Fibroblast of lung (primary cell): ENCODE data around the gene AKAP8. TPM values are rescaled to one million over a fixed set of nuclear protein-coding genes. Genes with fewer than 3 reads are reported as not detected.

Experiments used
- DNase-seq, 2 donors: peaks; one replicate each; pipeline versions ENCODE4 v3.0.0 to v3.0.0-alpha.2; 2010; ENCODE audit warnings: low read depth in 2 of 2
- H2AFZ ChIP-seq: 2 replicates; pipeline ENCODE4 v1.5.1; 2012; ENCODE audit warnings: low read length, control low read depth, inconsistent platforms
- H3K27ac ChIP-seq: 2 replicates; pipeline ENCODE4 v1.5.1; 2011; ENCODE audit warnings: low read length, control low read depth; ENCODE audit not compliant: insufficient read depth
- H3K27me3 ChIP-seq: 2 replicates; pipeline ENCODE4 v1.5.1; 2011; ENCODE audit warnings: mild to moderate bottlenecking, low read length; ENCODE audit not compliant: control insufficient read depth, insufficient read depth
- H3K36me3 ChIP-seq: 2 replicates; pipeline ENCODE4 v1.5.1; 2011; ENCODE audit warnings: low read length; ENCODE audit not compliant: control insufficient read depth, insufficient read depth
- H3K4me1 ChIP-seq: 2 replicates; pipeline ENCODE4 v1.5.1; 2011; ENCODE audit warnings: low read length; ENCODE audit not compliant: control insufficient read depth, insufficient read depth; ENCODE audit errors: extremely low read depth
- H3K4me2 ChIP-seq: 2 replicates; pipeline ENCODE4 v1.5.1; 2011; ENCODE audit warnings: low read length, control low read depth; ENCODE audit not compliant: insufficient read depth; ENCODE audit errors: extremely low read depth
- H3K4me3 ChIP-seq, 4 experiments: fragments of 200-600 bp in 1 of 4; sonication (generic) in 1 of 4; replicated peaks in 1 of 4; 2 replicates each; pipeline ENCODE4 v1.5.1; 2011 to 2016; ENCODE audit warnings: low read length in 4 of 4, low read depth in 3 of 4, mild to moderate bottlenecking in 3 of 4, control low read depth in 2 of 4, inconsistent platforms in 1 of 4, mixed read lengths in 1 of 4; ENCODE audit not compliant: insufficient read depth in 1 of 4; ENCODE audit errors: control extremely low read depth in 1 of 4
- H3K79me2 ChIP-seq: 2 replicates; pipeline ENCODE4 v1.5.1; 2012; ENCODE audit warnings: mild to moderate bottlenecking, low read length, inconsistent platforms; ENCODE audit not compliant: control insufficient read depth, insufficient read depth
- H3K9ac ChIP-seq: 2 replicates; pipeline ENCODE4 v1.5.1; 2011; ENCODE audit warnings: mild to moderate bottlenecking, low read length, control low read depth; ENCODE audit not compliant: insufficient read depth
- H3K9me3 ChIP-seq: 2 replicates; pipeline ENCODE4 v1.5.1; 2012; ENCODE audit warnings: low read depth, low read length; ENCODE audit not compliant: control insufficient read depth, insufficient read depth
- H4K20me1 ChIP-seq: 2 replicates; pipeline ENCODE4 v1.5.1; 2011; ENCODE audit warnings: low read length; ENCODE audit not compliant: control insufficient read depth, insufficient read depth; ENCODE audit errors: extremely low read depth
- CTCF ChIP-seq, 2 donors: IDR thresholded peaks in 1 of 2; conservative IDR thresholded peaks in 1 of 2; 1 replicate in 1 of 2; 2 replicates in 1 of 2; pipeline ENCODE4 v1.5.1; 2011 to 2012; ENCODE audit warnings: low read length in 2 of 2, control low read depth in 1 of 2, inconsistent platforms in 1 of 2, low read depth in 1 of 2, mild to moderate bottlenecking in 1 of 2
- EZH2 ChIP-seq: IDR thresholded peaks from 2 replicates; pipeline ENCODE4 v1.5.1; 2012; ENCODE audit warnings: low read length, control low read depth, mild to moderate bottlenecking; ENCODE audit errors: missing control alignments
- polyA plus RNA-seq, 2 donors: library from polyadenylated mRNA; depleted of rRNA in 1 of 2; stranded (reverse) in 1 of 2; unstranded in 1 of 2; fragments of >200 nt; gene quantifications; 2 replicates each; pipeline ENCODE4 v1.2.1, GENCODE V29; 2011 to 2012; ENCODE audit warnings: missing spikeins in 1 of 2
- total RNA-seq: library from RNA; depleted of rRNA; stranded (reverse); fragments of >200 nt; gene quantifications from 2 replicates; pipeline ENCODE4 v1.2.1, GENCODE V29; 2014

AKAP8 gene
- total and polyA plus RNA-seq, 2 donors (not counting 1 experiment from before 2014, with no cell fraction given) = 9.9 to 13.0 TPM

GRCh38 chr19:15399234-15399515, 19.6 kb upstream of the AKAP8 start:
- no peak overlapping the region for H3K4me3 ChIP-seq
- no peaks in the 10 kb centered on the region for H4K20me1 ChIP-seq

GRCh38 chr19:15398501-15399233, 19.1 kb upstream of the AKAP8 start:
- Histone ChIP-seq H3K36me3 (peaks cover 48% of the 10 kb centered on the region), H3K9me3 (no peaks in the 10 kb centered on the region), H3K9ac (no peak overlapping the region), H3K4me3 (no peak overlapping the region), H3K27me3 (no peaks in the 10 kb centered on the region), H2AFZ (no peak overlapping the region), H3K27ac (no peak overlapping the region), H3K4me2 (no peak overlapping the region), H3K79me2 (peaks cover 25% of the 10 kb centered on the region), H4K20me1 (no peaks in the 10 kb centered on the region), H3K4me1 (no peaks in the 10 kb centered on the region)
- DNase-seq = no peak
- TF ChIP-seq CTCF (conservative IDR thresholded peaks at IDR 0.05 in 1 of 2, IDR thresholded peaks at IDR 0.05 in 1 of 2; ENCODE audit: low read depth in 1 of 2, low read length in 2 of 2) (no peak), EZH2 (no peak)

More at GRCh38 chr19:15399234-15399515, 19.6 kb upstream of the AKAP8 start:
- Histone ChIP-seq H3K27me3 (no peaks in the 10 kb centered on the region), H3K4me2 (no peak overlapping the region), H3K9ac (no peak overlapping the region), H3K4me1 (no peaks in the 10 kb centered on the region), H3K9me3 (no peaks in the 10 kb centered on the region), H3K79me2 (peaks cover 30% of the 10 kb centered on the region), H3K27ac (no peak overlapping the region), H3K36me3 (peaks cover 50% of the 10 kb centered on the region), H2AFZ (no peak overlapping the region)
- no peak for DNase-seq
- TF ChIP-seq EZH2 (no peak), CTCF (conservative IDR thresholded peaks at IDR 0.05 in 1 of 2, IDR thresholded peaks at IDR 0.05 in 1 of 2; ENCODE audit: low read depth in 1 of 2, low read length in 2 of 2) (no peak)

- TF ChIP-seq EZH2 = no peak
- no peak for TF ChIP-seq CTCF (conservative IDR thresholded peaks at IDR 0.05 in 1 of 2, IDR thresholded peaks at IDR 0.05 in 1 of 2; ENCODE audit: low read depth in 1 of 2, low read length in 2 of 2)
- no peaks in the 10 kb centered on the region for H3K4me1 ChIP-seq
- H3K27ac ChIP-seq = no peak overlapping the region
- H3K79me2 ChIP-seq = peaks cover 17% of the 10 kb centered on the region
- H2AFZ ChIP-seq = no peak overlapping the region
- H3K4me2 ChIP-seq = no peak overlapping the region
- DNase-seq = no peak
- peaks cover 44% of the 10 kb centered on the region for H3K36me3 ChIP-seq
- H4K20me1 ChIP-seq = no peaks in the 10 kb centered on the region
- H3K9ac ChIP-seq = no peak overlapping the region
- H3K27me3 ChIP-seq = no peaks in the 10 kb centered on the region
- no peak overlapping the region for H3K4me3 ChIP-seq
- no peaks in the 10 kb centered on the region for H3K9me3 ChIP-seq
These were observed 18.2 kb upstream of the AKAP8 start for GRCh38 chr19:15397782-15398181.
